H1 (cell line): ENCODE data around the gene PROZ. TPM values are rescaled to one million over a fixed set of nuclear protein-coding genes. Genes with fewer than 3 reads are reported as not detected.

Experiments used
- CTCF ChIA-PET: fragments of 300-600 bp; sonication (Branson Sonifier 250); formaldehyde crosslinking; loops from one replicate; lab custom pipeline; 2021; ENCODE audit not compliant: partially characterized antibody; lab: Charles Lee
- POLR2A ChIA-PET: fragments of 300-600 bp; sonication (Branson Sonifier 250); formaldehyde crosslinking; loops from one replicate; lab custom pipeline; 2021; ENCODE audit warnings: inconsistent platforms; ENCODE audit not compliant: partially characterized antibody; lab: Charles Lee
- DNase-seq, 2 experiments: peaks; one replicate each; pipeline versions ENCODE4 v3.0.0 to v3.0.0-alpha.2; 2010 to 2022; ENCODE audit warnings: low spot score in 2 of 2, low read depth in 1 of 2, mixed read lengths in 1 of 2
- FAIRE-seq: peaks from 2 replicates; lab custom pipeline; 2011; peaks lifted over from hg19 to GRCh38; lab: Jason Lieb, UNC
- H2AFZ ChIP-seq: 2 replicates; pipeline ENCODE4 v1.8.1; 2012; ENCODE audit warnings: low read length, inconsistent platforms
- H2AK5ac ChIP-seq: 2 replicates; pipeline ENCODE4 v1.6.1; 2013; ENCODE audit warnings: low read depth, low read length
- H2BK120ac ChIP-seq: replicated peaks from 2 replicates; pipeline ENCODE3; 2013; ENCODE audit warnings: low read depth, low read length, inconsistent platforms
- H2BK12ac ChIP-seq: 2 replicates; pipeline ENCODE4 v1.6.1; 2013; ENCODE audit warnings: low read depth, low read length
- H2BK15ac ChIP-seq: 2 replicates; pipeline ENCODE4 v1.6.1; 2013; ENCODE audit warnings: low read length
- H2BK20ac ChIP-seq: 2 replicates; pipeline ENCODE4 v1.6.1; 2013; ENCODE audit warnings: low read length
- H2BK5ac ChIP-seq: 2 replicates; pipeline ENCODE4 v1.6.1; 2013; ENCODE audit warnings: low read depth, low read length
- H3K14ac ChIP-seq: 2 replicates; pipeline ENCODE4 v1.6.1; 2013; ENCODE audit warnings: inconsistent platforms; ENCODE audit not compliant: insufficient read length
- H3K18ac ChIP-seq: 2 replicates; pipeline ENCODE4 v1.6.1; 2013; ENCODE audit warnings: low read length; ENCODE audit errors: extremely low read depth
- H3K23ac ChIP-seq: 2 replicates; pipeline ENCODE4 v1.6.1; 2013; ENCODE audit warnings: inconsistent platforms; ENCODE audit not compliant: insufficient read length
- H3K23me2 ChIP-seq: 2 replicates; pipeline ENCODE4 v1.6.1; 2013; ENCODE audit warnings: low read depth, low read length
- H3K27ac ChIP-seq: 2 replicates; pipeline ENCODE4 v1.6.1; 2011; ENCODE audit warnings: low read depth, low read length, inconsistent platforms
- H3K27me3 ChIP-seq, 4 experiments: replicated peaks in 1 of 4; 1 replicate in 1 of 4; 2 replicates in 3 of 4; pipeline versions ENCODE4 v1.6.1 to v1.8.1; 2011 to 2013; ENCODE audit warnings: low read length in 3 of 4, mild to moderate bottlenecking in 3 of 4, inconsistent platforms in 2 of 4, mixed read lengths in 2 of 4, moderate library complexity in 1 of 4; ENCODE audit not compliant: control insufficient read depth in 3 of 4, insufficient read depth in 3 of 4; ENCODE audit errors: extremely low read depth in 1 of 4
- H3K36me3 ChIP-seq, 4 experiments: 2 replicates each; pipeline versions ENCODE4 v1.6.1 to v1.8.1; 2011 to 2013; ENCODE audit warnings: mild to moderate bottlenecking in 4 of 4, low read length in 3 of 4, moderate library complexity in 2 of 4, control low read depth in 1 of 4, inconsistent platforms in 1 of 4; ENCODE audit not compliant: insufficient read depth in 4 of 4, control insufficient read depth in 2 of 4
- H3K4ac ChIP-seq: replicated peaks from 2 replicates; pipeline ENCODE3; 2013; ENCODE audit warnings: low read length, low read depth, mixed read lengths, inconsistent platforms; ENCODE audit not compliant: insufficient read length
- H3K4me1 ChIP-seq, 4 experiments: replicated peaks in 1 of 4; 1 replicate in 1 of 4; 2 replicates in 3 of 4; pipeline versions ENCODE4 v1.6.1 to v1.8.1; 2011 to 2013; ENCODE audit warnings: low read length in 3 of 4, inconsistent platforms in 2 of 4, mixed read lengths in 1 of 4; ENCODE audit not compliant: insufficient read depth in 4 of 4, control insufficient read depth in 3 of 4
- H3K4me2 ChIP-seq, 2 experiments: 2 replicates each; pipeline versions ENCODE4 v1.6.1 to v1.8.1; 2011 to 2013; ENCODE audit warnings: low read depth in 2 of 2, low read length in 2 of 2, control low read depth in 1 of 2, inconsistent platforms in 1 of 2, mild to moderate bottlenecking in 1 of 2; ENCODE audit not compliant: insufficient read depth in 1 of 2
- H3K4me3 ChIP-seq, 4 experiments: fragments of 200-600, 300-600 bp in 1 of 4; sonication (generic), shearing (Covaris generic), sonication (Bioruptor Twin) in 1 of 4; 2 replicates each; pipeline versions ENCODE4 v1.5.1 to v1.8.1; 2011 to 2016; ENCODE audit warnings: low read length in 4 of 4, low read depth in 3 of 4, control low read depth in 2 of 4, inconsistent platforms in 2 of 4, mild to moderate bottlenecking in 2 of 4, mixed read lengths in 1 of 4, moderate library complexity in 1 of 4; ENCODE audit not compliant: insufficient read depth in 2 of 4; ENCODE audit errors: extremely low read depth in 1 of 4
- H3K56ac ChIP-seq: replicated peaks from 2 replicates; pipeline ENCODE3; 2013; ENCODE audit warnings: low read depth, mild to moderate bottlenecking, mixed read lengths, low read length, inconsistent platforms; ENCODE audit not compliant: insufficient read length
- H3K79me1 ChIP-seq: 2 replicates; pipeline ENCODE4 v1.6.1; 2013; ENCODE audit warnings: low read depth, low read length, control low read depth
- H3K79me2 ChIP-seq, 2 experiments: 2 replicates each; pipeline versions ENCODE4 v1.6.1 to v1.8.1; 2012 to 2013; ENCODE audit warnings: low read length in 2 of 2, mild to moderate bottlenecking in 2 of 2, inconsistent platforms in 1 of 2; ENCODE audit not compliant: insufficient read depth in 2 of 2, control insufficient read depth in 1 of 2
- H3K9ac ChIP-seq, 4 experiments: replicated peaks in 1 of 4; 1 replicate in 1 of 4; 2 replicates in 3 of 4; pipeline versions ENCODE4 v1.6.1 to v1.8.1; 2011 to 2013; ENCODE audit warnings: low read depth in 3 of 4, low read length in 3 of 4, control low read depth in 2 of 4, mild to moderate bottlenecking in 2 of 4, moderate library complexity in 2 of 4, inconsistent platforms in 1 of 4; ENCODE audit errors: extremely low read depth in 1 of 4
- H3K9me3 ChIP-seq, 2 experiments: 2 replicates each; pipeline versions ENCODE4 v1.6.1 to v1.8.1; 2012 to 2013; ENCODE audit warnings: mild to moderate bottlenecking in 2 of 2, moderate library complexity in 2 of 2, control low read depth in 1 of 2, inconsistent platforms in 1 of 2, low read depth in 1 of 2, low read length in 1 of 2, mixed read lengths in 1 of 2; ENCODE audit not compliant: insufficient read depth in 2 of 2
- H4K20me1 ChIP-seq, 2 experiments: replicated peaks in 1 of 2; 2 replicates each; pipeline versions ENCODE3 to v1.8.1; 2011 to 2013; ENCODE audit warnings: inconsistent platforms in 2 of 2, low read length in 2 of 2, mild to moderate bottlenecking in 1 of 2; ENCODE audit not compliant: insufficient read depth in 2 of 2, control insufficient read depth in 1 of 2
- H4K5ac ChIP-seq: 2 replicates; pipeline ENCODE4 v1.6.1; 2013; ENCODE audit warnings: low read length, low read depth, mixed read lengths, inconsistent platforms; ENCODE audit not compliant: insufficient read length
- H4K8ac ChIP-seq: 2 replicates; pipeline ENCODE4 v1.8.0; 2013; ENCODE audit warnings: mild to moderate bottlenecking, moderate library complexity, low read length, inconsistent platforms; ENCODE audit not compliant: insufficient read depth; ENCODE audit errors: extremely low read depth
- H4K91ac ChIP-seq: replicated peaks from 2 replicates; pipeline ENCODE3; 2013; ENCODE audit warnings: low read length, mixed read lengths, inconsistent platforms; ENCODE audit not compliant: insufficient read length
- BRCA1 ChIP-seq: IDR thresholded peaks from 2 replicates; pipeline ENCODE4 v1.6.1; 2012; ENCODE audit warnings: low read depth, low read length, improper control_type of control experiment
- CEBPB ChIP-seq: IDR thresholded peaks from 2 replicates; pipeline ENCODE4 v1.6.1; 2012; ENCODE audit warnings: low read depth, low read length
- CHD2 ChIP-seq: IDR thresholded peaks from 2 replicates; pipeline ENCODE4 v1.6.1; 2012; ENCODE audit warnings: low read length, improper control_type of control experiment
- CREB1 ChIP-seq: IDR thresholded peaks from 2 replicates; pipeline ENCODE4 v1.6.1; 2012; ENCODE audit warnings: inconsistent platforms
- GABPA ChIP-seq: IDR thresholded peaks from 2 replicates; pipeline ENCODE4 v1.6.1; 2011; ENCODE audit warnings: mild to moderate bottlenecking, low read length, moderate library complexity, borderline replicate concordance; ENCODE audit not compliant: insufficient read depth
- GTF2F1 ChIP-seq: IDR thresholded peaks from 2 replicates; pipeline ENCODE4 v1.6.1; 2012; ENCODE audit warnings: low read depth, low read length, improper control_type of control experiment, borderline replicate concordance
- HDAC6 ChIP-seq: IDR thresholded peaks from one replicate; pipeline ENCODE4 v1.7.1; 2012; ENCODE audit warnings: low read depth, mild to moderate bottlenecking, inconsistent platforms, low read length, moderate library complexity
- JUN ChIP-seq: IDR thresholded peaks from 2 replicates; pipeline ENCODE4 v1.6.1; 2011; ENCODE audit warnings: low read depth, mild to moderate bottlenecking, improper control_type of control experiment, low read length
- POU5F1 ChIP-seq: IDR thresholded peaks from 2 replicates; pipeline ENCODE4 v1.6.1; 2011; ENCODE audit warnings: low read depth, mild to moderate bottlenecking, low read length, moderate library complexity
- SIN3A ChIP-seq, 2 experiments: IDR thresholded peaks in 1 of 2; conservative IDR thresholded peaks in 1 of 2; 2 replicates each; pipeline ENCODE4 v1.6.1; 2011 to 2012; ENCODE audit warnings: low read length in 2 of 2, improper control_type of control experiment in 1 of 2, low read depth in 1 of 2, mild to moderate bottlenecking in 1 of 2
- SIX5 ChIP-seq: IDR thresholded peaks from 2 replicates; pipeline ENCODE4 v1.6.1; 2011; ENCODE audit warnings: mild to moderate bottlenecking, low read depth, low read length
- SRF ChIP-seq: IDR thresholded peaks from 2 replicates; pipeline ENCODE4 v1.6.1; 2011; ENCODE audit warnings: mild to moderate bottlenecking, low read depth, low read length, moderate library complexity
- TAF7 ChIP-seq: optimal IDR thresholded peaks from 2 replicates; pipeline ENCODE3; 2011; ENCODE audit warnings: low read depth, mild to moderate bottlenecking, inconsistent platforms, low read length, moderate library complexity, borderline replicate concordance
- WGBS, 2 experiments: shearing (Covaris generic) in 1 of 2; methylation state at CpG; one replicate each; pipeline versions ENCODE4 v1.1.6 to v1.1.7; 2013 to 2015; ENCODE audit warnings: low lambda C conversion rate in 2 of 2, mixed read lengths in 2 of 2, inconsistent platforms in 1 of 2, low coverage in 1 of 2, missing lambda C conversion rate in 1 of 2; ENCODE audit not compliant: insufficient replicate concordance in 2 of 2, insufficient coverage in 1 of 2, insufficient read length in 1 of 2; ENCODE audit errors: extremely low coverage in 1 of 2, missing lambda C conversion rate in 1 of 2; 5-methylcytosine and 5-hydroxymethylcytosine counted together
- polyA plus RNA-seq, 7 experiments: library from polyadenylated mRNA; depleted of rRNA in 3 of 7; stranded (reverse) in 5 of 7; unstranded in 2 of 7; fragments of >200 nt in 5 of 7; fragments of 200-250 nt in 2 of 7; gene quantifications; 1 replicate in 5 of 7; 2 replicates in 1 of 7; 4 replicates in 1 of 7; pipeline versions ENCODE4 v1.2.1 to v1.2.3, GENCODE V29; 2011 to 2013; ENCODE audit warnings: missing spikeins in 2 of 7, mixed read lengths in 2 of 7
- total RNA-seq: library from RNA; stranded (reverse); fragmentation: NEBNext Ultra II Directional; extraction: Animal tissue kit (Norgen Biotek cat#: 25700); gene quantifications from 2 replicates; pipeline ENCODE4 v1.2.1, GENCODE V29; 2021

PROZ gene
- total and polyA plus RNA-seq, 2 of the 8 experiments (the other 6 are each of a cell fraction or from before 2014, with no cell fraction given): not detected

DNA sequence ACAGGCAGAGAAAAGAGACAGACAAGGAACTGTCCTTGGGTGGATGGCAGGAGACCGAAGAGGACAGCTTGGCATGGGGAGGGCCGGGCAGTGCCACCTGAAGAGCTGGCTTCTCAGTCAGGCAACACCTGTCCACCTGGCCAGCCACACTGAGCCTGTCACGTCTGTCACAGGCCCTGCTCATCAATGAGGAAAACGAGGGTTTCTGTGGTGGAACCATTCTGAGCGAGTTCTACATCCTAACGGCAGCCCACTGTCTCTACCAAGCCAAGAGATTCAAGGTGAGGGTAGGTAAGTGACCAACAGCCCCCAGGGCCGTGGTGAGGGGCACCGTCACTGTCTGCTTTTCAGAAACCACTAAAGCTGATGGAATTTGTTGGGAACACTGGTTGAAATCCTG, 11.2 kb upstream of the PROZ start:
- no peak for DNase-seq
- Histone ChIP-seq H2BK12ac (no peak overlapping the region), H3K27me3 (peaks cover 2 to 8% (median 7%) of the 10 kb centered on the region in 4 experiments; a peak in 6 of 7 replicates), H4K20me1 (no peaks in the 10 kb centered on the region), H4K5ac (no peak overlapping the region)
- 91% methylated on average over 8 of the region's 8 CpGs; no CpG with 5 or more reads in 1 of the 2 experiments for WGBS, 2 experiments
- no peak for TF ChIP-seq POU5F1
- no peak for TF ChIP-seq HDAC6
- TF ChIP-seq CREB1: no peak
- no peak for TF ChIP-seq BRCA1
- no peak for TF ChIP-seq JUN
- no peak for TF ChIP-seq GABPA
- no peak for TF ChIP-seq SIN3A (conservative IDR thresholded peaks at IDR 0.05 in 1 of 2, IDR thresholded peaks at IDR 0.05 in 1 of 2; ENCODE audit: low read depth in 1 of 2, low read length in 2 of 2)
- no peak for TF ChIP-seq CHD2
- TF ChIP-seq TAF7: no peak
- TF ChIP-seq CEBPB: no peak
- TF ChIP-seq SIX5: no peak
- no peak for TF ChIP-seq SRF
- no peak for TF ChIP-seq GTF2F1
- TF ChIP-seq, all 59 proteins: peak for 0
- no peak overlapping the region for H4K91ac ChIP-seq
- H3K14ac ChIP-seq: no peak overlapping the region
- no peak overlapping the region for H3K27ac ChIP-seq
- H3K56ac ChIP-seq: no peak overlapping the region
- H2BK15ac ChIP-seq: no peak overlapping the region
- no peak overlapping the region for H3K18ac ChIP-seq
- no peaks in the 10 kb centered on the region for H3K9me3 ChIP-seq
- no peaks in the 10 kb centered on the region for H3K79me1 ChIP-seq
- FAIRE-seq: no peak
- no peak overlapping the region for H2BK120ac ChIP-seq
- H3K23ac ChIP-seq: no peak overlapping the region
- no peak overlapping the region for H2BK5ac ChIP-seq
- H3K23me2 ChIP-seq: no peaks in the 10 kb centered on the region
- H3K36me3 ChIP-seq: no peaks in the 10 kb centered on the region
- H2BK20ac ChIP-seq: no peak overlapping the region
- no peak overlapping the region for H2AK5ac ChIP-seq
- ChIA-PET CTCF (interaction anchor here (0.9 to 2.9 kb wide), 6 partner anchors 15 to 218 kb away, joined by 3 to 9 read pairs (median 5); no protein-coding TSS in a partner anchor), POLR2A (no interaction called here)
- no peak overlapping the region for H3K4me2 ChIP-seq
- no peak overlapping the region for H3K9ac ChIP-seq
- H3K4ac ChIP-seq: no peak overlapping the region
- no peak overlapping the region for H3K4me3 ChIP-seq
- H2AFZ ChIP-seq: no peak overlapping the region
- peaks cover 0 to under 1% (median 0%) of the 10 kb centered on the region in 4 experiments; a peak in 2 of 7 replicates for H3K4me1 ChIP-seq
- no peaks in the 10 kb centered on the region for H3K79me2 ChIP-seq
- H4K8ac ChIP-seq: no peak overlapping the region; the same call in 1 of the 2 replicates
